Neural cell (in vitro differentiated cells): ENCODE measurements around the gene OR1D2. TPM values are rescaled to one million over a fixed set of nuclear protein-coding genes. Genes with fewer than 3 reads are reported as not detected.

Experiments used
- H2AFZ ChIP-seq: fragments of 200-600, 300-800 bp; sonication (generic), shearing (Covaris generic); 2 replicates; pipeline ENCODE4 v1.6.0; 2014; ENCODE audit warnings: low read depth, mild to moderate bottlenecking, antibody characterized with exemption, low read length, moderate library complexity
- H3F3A ChIP-seq: fragments of 200-600 bp; shearing (Covaris generic); 2 replicates; pipeline ENCODE4 v1.6.1; 2016; ENCODE audit warnings: mild to moderate bottlenecking, moderate library complexity, mixed read lengths, antibody characterized with exemption, low read length; ENCODE audit not compliant: insufficient read depth, poor library complexity, severe bottlenecking
- H3K27ac ChIP-seq: fragments of 200-600, 300-800 bp; sonication (generic), shearing (Covaris generic); 2 replicates; pipeline ENCODE4 v1.5.1; 2014; ENCODE audit warnings: mild to moderate bottlenecking, low read length, moderate library complexity
- H3K27me3 ChIP-seq: fragments of 300-800, 200-600 bp; sonication (generic), shearing (Covaris generic); 2 replicates; pipeline ENCODE4 v1.6.0; 2014; ENCODE audit warnings: mild to moderate bottlenecking, low read depth, low read length, moderate library complexity; ENCODE audit not compliant: insufficient read depth
- H3K36me3 ChIP-seq: fragments of 300-800, 200-600 bp; sonication (generic), shearing (Covaris generic); 2 replicates; pipeline ENCODE4 v1.5.1; 2014; ENCODE audit warnings: mild to moderate bottlenecking, antibody characterized with exemption, low read length, moderate library complexity; ENCODE audit not compliant: insufficient read depth
- H3K4me2 ChIP-seq: fragments of 300-800, 200-600 bp; sonication (generic), shearing (Covaris generic); 2 replicates; pipeline ENCODE4 v1.6.0; 2014; ENCODE audit warnings: mild to moderate bottlenecking, low read length
- H3K4me3 ChIP-seq: fragments of 300-800, 200-600 bp; sonication (generic), shearing (Covaris generic); 2 replicates; pipeline ENCODE4 v1.5.1; 2014; ENCODE audit warnings: mild to moderate bottlenecking, low read length, moderate library complexity
- H3K79me2 ChIP-seq: fragments of 200-600 bp; shearing (Covaris generic); replicated peaks from 2 replicates; pipeline ENCODE4 v1.6.0; 2014; ENCODE audit warnings: mild to moderate bottlenecking, low read length, moderate library complexity; ENCODE audit not compliant: insufficient read depth
- H3K9ac ChIP-seq: fragments of 300-800, 200-600 bp; sonication (generic), shearing (Covaris generic); 2 replicates; pipeline ENCODE4 v1.6.1; 2016; ENCODE audit warnings: mild to moderate bottlenecking, low read length, mixed read lengths
- H3K9me2 ChIP-seq: fragments of 200-600 bp; shearing (Covaris generic); 2 replicates; pipeline ENCODE4 v1.6.1; 2016; ENCODE audit warnings: mild to moderate bottlenecking, low read length, mixed read lengths; ENCODE audit not compliant: insufficient read depth
- H3K9me3 ChIP-seq: fragments of 200-600, 300-800 bp; sonication (generic), shearing (Covaris generic); 2 replicates; pipeline ENCODE4 v1.6.1; 2016; ENCODE audit warnings: mild to moderate bottlenecking, mixed run types, low read length, moderate library complexity, mixed read lengths
- H4K20me1 ChIP-seq: fragments of 200-600 bp; shearing (Covaris generic); 2 replicates; pipeline ENCODE4 v1.6.1; 2016; ENCODE audit warnings: mild to moderate bottlenecking, mixed run types; ENCODE audit not compliant: insufficient read depth
- CTCF ChIP-seq: fragments of 450-650 bp; IDR thresholded peaks from 2 replicates; pipeline ENCODE4 v1.5.1; 2014; ENCODE audit warnings: antibody characterized with exemption, mild to moderate bottlenecking, moderate library complexity; ENCODE audit not compliant: poor library complexity, severe bottlenecking
- EP300 ChIP-seq: fragments of 450-650 bp; conservative IDR thresholded peaks from 2 replicates; pipeline ENCODE4 v1.6.1; 2014; ENCODE audit warnings: antibody characterized with exemption, mild to moderate bottlenecking, moderate library complexity; ENCODE audit not compliant: poor library complexity, severe bottlenecking
- EZH2 ChIP-seq: fragments of 200-600, 300-800 bp; shearing (Covaris generic), sonication (generic); IDR thresholded peaks from 2 replicates; pipeline ENCODE4 v1.6.1; 2014; ENCODE audit warnings: antibody characterized with exemption, low read length, borderline replicate concordance, mild to moderate bottlenecking; ENCODE audit not compliant: insufficient read depth, poor library complexity, severe bottlenecking
- MXI1 ChIP-seq: fragments of 450-650 bp; conservative IDR thresholded peaks from 2 replicates; pipeline ENCODE4 v1.6.1; 2014; ENCODE audit warnings: antibody characterized with exemption, mild to moderate bottlenecking; ENCODE audit not compliant: poor library complexity, severe bottlenecking
- POLR2AphosphoS5 ChIP-seq: IDR thresholded peaks from 2 replicates; pipeline ENCODE4 v1.6.1; 2012
- RAD21 ChIP-seq: fragments of 450-650 bp; conservative IDR thresholded peaks from 2 replicates; pipeline ENCODE4 v1.6.1; 2014; ENCODE audit warnings: antibody characterized with exemption, mild to moderate bottlenecking, moderate library complexity
- REST ChIP-seq: IDR thresholded peaks from 2 replicates; pipeline ENCODE4 v1.6.1; 2012; ENCODE audit warnings: borderline replicate concordance
- SMC3 ChIP-seq: fragments of 450-650 bp; conservative IDR thresholded peaks from 2 replicates; pipeline ENCODE4 v1.6.1; 2014; ENCODE audit warnings: antibody characterized with exemption, mild to moderate bottlenecking, moderate library complexity; ENCODE audit not compliant: poor library complexity
- TAF1 ChIP-seq: IDR thresholded peaks from 2 replicates; pipeline ENCODE4 v1.6.1; 2012; ENCODE audit warnings: low read depth
- polyA plus RNA-seq: library from polyadenylated mRNA; depleted of rRNA; stranded (reverse); fragments of >200 nt; gene quantifications from 2 replicates; pipeline ENCODE4 v1.2.3, GENCODE V29; 2014

Gene OR1D2
- polyA plus RNA-seq, 1 donor from 2014 or later = not detected

DNA sequence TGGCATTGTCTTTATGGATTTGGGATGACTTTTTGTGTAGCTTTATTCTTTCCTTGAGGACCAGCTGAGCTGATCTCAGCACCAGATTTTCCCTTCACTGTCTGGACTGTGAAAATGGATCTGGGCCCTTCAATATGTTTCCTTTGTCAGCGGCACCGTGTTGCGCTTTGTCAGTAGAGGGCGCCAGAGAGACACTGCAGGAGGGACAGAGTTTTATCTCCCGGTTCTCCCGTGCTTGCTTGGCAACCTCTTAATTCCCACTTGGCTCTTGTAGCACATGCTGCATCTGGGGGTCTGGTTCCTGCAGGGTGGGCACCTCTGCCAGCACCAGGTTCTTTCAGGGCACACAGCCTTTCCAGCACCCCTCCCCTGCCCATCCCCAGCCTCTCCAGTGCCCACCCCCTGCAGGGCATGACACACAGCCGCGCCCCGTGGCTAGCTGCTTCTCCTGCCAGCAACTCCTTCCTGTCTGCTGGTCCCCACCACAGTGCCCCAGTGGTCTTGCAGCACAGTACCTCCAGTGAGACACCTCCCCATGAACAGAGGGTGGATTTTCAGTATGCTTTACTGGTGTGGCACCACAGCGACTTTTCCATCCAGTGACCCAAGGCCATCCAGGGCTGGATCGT is 60.4 kb downstream of the OR1D2 start:
- no peaks in the 10 kb centered on the region for H3K79me2 ChIP-seq
- no peaks in the 10 kb centered on the region for H3K9me3 ChIP-seq
- H2AFZ ChIP-seq = no peak overlapping the region
- no peak overlapping the region for H3K4me3 ChIP-seq
- H3K4me2 ChIP-seq = no peak overlapping the region
- no peaks in the 10 kb centered on the region for H4K20me1 ChIP-seq
- H3F3A ChIP-seq = no peaks in the 10 kb centered on the region
- H3K9ac ChIP-seq = no peak overlapping the region
- no peak overlapping the region for H3K27ac ChIP-seq
- TF ChIP-seq EP300 (no peak), SMC3 (no peak), EZH2 (no peak), MXI1 (no peak), TAF1 (no peak)
- no peaks in the 10 kb centered on the region for H3K36me3 ChIP-seq
- no peaks in the 10 kb centered on the region for H3K27me3 ChIP-seq
- no peaks in the 10 kb centered on the region for H3K9me2 ChIP-seq

GRCh38 chr17:3040882-3041281 is 63.3 kb downstream of the OR1D2 start:
- H3K9me2 ChIP-seq = no peaks in the 10 kb centered on the region
- H3F3A ChIP-seq = no peaks in the 10 kb centered on the region
- no peaks in the 10 kb centered on the region for H3K9me3 ChIP-seq
- TF ChIP-seq EP300 = no peak
- no peak for TF ChIP-seq CTCF
- no peak for TF ChIP-seq TAF1
- TF ChIP-seq REST = no peak
- TF ChIP-seq EZH2 = no peak
- TF ChIP-seq MXI1 = no peak
- no peak for TF ChIP-seq RAD21
- no peak for TF ChIP-seq POLR2AphosphoS5
- no peak for TF ChIP-seq SMC3
- H3K9ac ChIP-seq = no peak overlapping the region
- no peaks in the 10 kb centered on the region for H3K36me3 ChIP-seq
- no peaks in the 10 kb centered on the region for H3K27me3 ChIP-seq
- H3K4me2 ChIP-seq = no peak overlapping the region
- no peaks in the 10 kb centered on the region for H3K79me2 ChIP-seq
- H4K20me1 ChIP-seq = no peaks in the 10 kb centered on the region
- H3K4me3 ChIP-seq = no peak overlapping the region
- no peak overlapping the region for H3K27ac ChIP-seq
- no peak overlapping the region for H2AFZ ChIP-seq
